Immature natural killer cell (primary cell): ENCODE measurements around the gene HAGH. TPM values are rescaled to one million over a fixed set of nuclear protein-coding genes. Genes with fewer than 3 reads are reported as not detected.
A peak's percentile ranks its signal among the peaks of the same experiment; 100 is the strongest.

Source experiments
- DNase-seq, 3 donors: peaks; one replicate each; pipeline ENCODE4 v3.0.0; 2022; ENCODE audit warnings: mixed read lengths in 1 of 3
- H3K27ac Mint-ChIP-seq, 6 donors: one replicate each; pipeline ENCODE4 v1.8.0; 2020; ENCODE audit warnings: mixed read lengths in 6 of 6, mild to moderate bottlenecking in 5 of 6, inconsistent platforms in 4 of 6, moderate library complexity in 3 of 6
- H3K27me3 Mint-ChIP-seq, 3 donors: one replicate each; pipeline ENCODE4 v1.8.0; 2020 to 2021; ENCODE audit warnings: low read depth in 3 of 3, mild to moderate bottlenecking in 3 of 3, mixed read lengths in 3 of 3, moderate library complexity in 3 of 3, inconsistent platforms in 1 of 3
- H3K36me3 Mint-ChIP-seq, 3 donors: one replicate each; pipeline ENCODE4 v1.8.0; 2020; ENCODE audit warnings: mixed read lengths in 3 of 3, inconsistent platforms in 2 of 3, mild to moderate bottlenecking in 2 of 3
- H3K4me1 Mint-ChIP-seq, 2 donors: one replicate each; pipeline ENCODE4 v1.8.0; 2020; ENCODE audit warnings: inconsistent platforms in 2 of 2, mild to moderate bottlenecking in 2 of 2, mixed read lengths in 2 of 2, moderate library complexity in 1 of 2
- H3K4me3 Mint-ChIP-seq, 5 donors: one replicate each; pipeline ENCODE4 v1.8.0; 2020; ENCODE audit warnings: mild to moderate bottlenecking in 5 of 5, mixed read lengths in 5 of 5, inconsistent platforms in 3 of 5, moderate library complexity in 3 of 5
- H3K9me3 Mint-ChIP-seq, 6 donors: one replicate each; pipeline ENCODE4 v1.8.0; 2020; ENCODE audit warnings: mild to moderate bottlenecking in 6 of 6, mixed read lengths in 6 of 6, inconsistent platforms in 4 of 6, moderate library complexity in 3 of 6
- polyA plus RNA-seq, 3 donors: library from polyadenylated mRNA; unstranded; fragments of 300-500 nt; fragmentation: Illumina TruSeq; gene quantifications; one replicate each; pipeline ENCODE4 v1.2.3, GENCODE V29; 2021

HAGH gene
- polyA plus RNA-seq, 3 donors from 2014 or later: 53.0 to 54.7 (median 54.3) TPM

DNA sequence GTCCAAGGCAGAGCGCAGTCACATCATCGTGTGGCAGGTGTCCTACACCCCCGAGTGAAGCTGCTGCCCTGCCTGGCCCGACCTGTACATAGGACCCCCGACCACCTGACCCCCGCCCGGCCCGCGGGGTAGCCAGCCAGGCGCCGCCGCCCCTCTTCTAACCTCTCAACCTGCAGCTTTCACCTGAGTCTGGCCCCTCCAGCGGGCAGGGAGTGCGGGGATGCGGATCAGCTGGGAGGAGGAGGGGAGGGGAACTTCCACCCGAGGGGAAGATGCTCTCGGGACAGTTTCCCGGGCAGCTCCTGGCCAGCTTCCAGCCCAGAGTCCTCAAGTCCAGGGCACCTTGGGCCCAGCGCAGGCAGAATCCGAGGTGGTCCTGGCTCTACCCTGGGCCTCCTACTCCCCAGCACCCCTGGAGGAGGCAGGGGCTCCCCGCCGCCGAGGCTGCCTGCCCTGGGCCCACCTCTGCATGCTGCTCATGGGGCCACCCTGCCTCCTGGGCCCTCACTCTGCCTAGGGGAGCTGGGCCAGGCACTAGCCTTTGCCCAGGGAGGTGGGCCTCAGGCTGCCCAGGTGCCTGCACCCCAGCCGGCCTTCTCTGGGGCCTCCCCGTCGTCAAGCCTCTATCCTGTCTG, 57.7 kb downstream of the HAGH start:
- no peak for DNase-seq
- Mint-ChIP-seq H3K9me3 (no peaks in the 10 kb centered on the region), H3K36me3 (no peaks in the 10 kb centered on the region), H3K4me3 (no peak overlapping the region), H3K4me1 (peaks cover 14 to 20% of the 10 kb centered on the region in 2 donors), H3K27ac (no peak overlapping the region), H3K27me3 (peaks cover 4 to 10% (median 7%) of the 10 kb centered on the region in 3 donors)

DNA sequence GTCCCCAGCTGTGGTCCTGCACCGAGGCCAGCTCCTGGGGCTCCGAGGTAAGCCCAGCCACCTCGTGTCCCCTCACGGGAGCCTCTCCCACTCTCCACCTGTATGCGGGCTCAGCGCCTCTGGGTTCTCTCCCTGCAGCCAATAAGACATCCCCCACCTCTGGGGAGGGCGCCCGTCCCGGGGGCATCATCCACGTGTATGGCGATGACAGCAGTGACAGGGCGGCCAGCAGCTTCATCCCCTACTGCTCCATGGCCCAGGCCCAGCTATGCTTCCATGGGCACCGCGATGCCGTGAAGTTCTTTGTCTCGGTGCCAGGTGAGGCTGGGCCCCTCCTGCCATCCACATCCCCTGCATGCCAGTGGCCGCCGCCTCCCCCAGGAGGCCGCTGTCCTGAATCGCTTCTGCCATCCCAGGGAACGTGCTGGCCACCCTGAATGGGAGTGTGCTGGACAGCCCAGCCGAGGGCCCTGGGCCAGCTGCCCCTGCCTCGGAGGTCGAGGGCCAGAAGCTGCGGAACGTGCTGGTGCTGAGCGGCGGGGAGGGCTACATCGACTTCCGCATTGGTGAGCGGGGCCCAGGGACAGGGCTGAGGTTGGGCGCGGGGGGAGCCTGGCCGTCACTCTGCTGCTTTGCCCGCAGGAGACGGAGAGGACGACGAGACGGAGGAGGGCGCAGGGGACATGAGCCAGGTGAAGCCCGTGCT, 58.4 kb downstream of the HAGH start:
- Mint-ChIP-seq H3K4me3 (no peak overlapping the region), H3K27me3 (peaks cover 4 to 10% (median 6%) of the 10 kb centered on the region in 3 donors), H3K9me3 (no peaks in the 10 kb centered on the region), H3K27ac (no peak overlapping the region), H3K36me3 (no peaks in the 10 kb centered on the region), H3K4me1 (peaks cover 14 to 17% of the 10 kb centered on the region in 2 donors)
- no peak for DNase-seq

DNA sequence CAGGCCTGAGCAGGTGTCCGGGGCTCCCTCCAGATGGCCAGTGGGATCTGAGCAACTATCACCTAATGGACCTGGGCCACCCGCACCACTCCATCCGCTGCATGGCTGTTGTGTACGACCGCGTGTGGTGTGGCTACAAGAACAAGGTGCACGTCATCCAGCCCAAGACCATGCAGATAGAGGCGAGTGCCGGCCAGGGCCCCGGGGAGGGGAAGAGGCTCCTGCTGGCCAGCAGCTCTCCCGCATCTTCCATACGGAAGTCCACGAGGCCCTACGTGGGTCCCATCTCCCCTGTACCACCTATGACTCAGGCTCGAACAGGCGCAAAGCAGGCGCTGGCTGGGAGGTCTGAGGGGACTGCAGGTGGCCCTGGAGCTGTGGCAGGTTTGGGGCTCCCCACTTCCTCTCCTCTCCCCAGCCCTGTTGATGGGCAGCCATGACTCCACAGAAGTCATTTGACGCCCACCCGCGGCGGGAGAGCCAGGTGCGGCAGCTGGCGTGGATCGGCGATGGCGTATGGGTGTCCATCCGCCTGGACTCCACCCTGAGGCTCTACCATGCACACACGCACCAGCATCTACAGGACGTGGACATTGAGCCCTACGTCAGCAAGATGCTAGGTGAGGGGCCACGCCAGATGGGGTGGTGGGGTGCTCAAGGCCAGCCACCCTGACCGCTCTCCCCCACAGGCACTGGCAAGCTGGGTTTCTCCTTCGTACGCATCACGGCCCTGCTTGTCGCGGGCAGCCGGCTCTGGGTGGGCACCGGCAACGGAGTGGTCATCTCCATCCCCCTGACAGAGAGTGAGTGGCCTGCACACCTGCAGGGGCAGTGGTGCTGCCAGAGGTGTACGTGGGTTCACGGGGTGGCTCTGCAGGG, 59.3 kb downstream of the HAGH start:
- Mint-ChIP-seq H3K9me3 (no peaks in the 10 kb centered on the region), H3K4me3 (no peak overlapping the region), H3K27me3 (peaks cover 3 to 9% (median 5%) of the 10 kb centered on the region in 3 donors), H3K4me1 (peaks cover 14 to 16% of the 10 kb centered on the region in 2 donors), H3K27ac (no peak overlapping the region), H3K36me3 (no peaks in the 10 kb centered on the region)
- no peak for DNase-seq

DNA sequence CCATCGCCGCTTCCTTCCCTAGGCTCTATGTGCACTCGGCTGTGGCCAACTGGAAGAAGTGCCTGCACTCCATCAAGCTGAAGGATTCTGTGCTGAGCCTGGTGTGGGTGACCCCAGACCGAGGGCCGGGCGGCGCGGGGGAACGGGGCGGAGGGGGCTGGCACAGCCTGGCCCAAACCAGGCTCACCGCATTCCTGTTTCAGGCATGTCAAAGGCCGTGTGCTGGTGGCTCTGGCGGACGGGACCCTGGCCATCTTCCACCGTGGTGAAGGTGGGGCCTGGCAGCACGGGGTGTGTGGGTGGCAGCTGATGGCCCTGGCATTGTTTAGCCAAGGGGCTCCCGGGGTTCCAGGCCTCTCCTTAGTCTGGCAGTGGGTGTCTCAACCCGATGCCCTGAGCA, 59.9 kb downstream of the HAGH start:
- H3K4me1 Mint-ChIP-seq: peaks cover 7 to 9% of the 10 kb centered on the region in 2 donors

DNA sequence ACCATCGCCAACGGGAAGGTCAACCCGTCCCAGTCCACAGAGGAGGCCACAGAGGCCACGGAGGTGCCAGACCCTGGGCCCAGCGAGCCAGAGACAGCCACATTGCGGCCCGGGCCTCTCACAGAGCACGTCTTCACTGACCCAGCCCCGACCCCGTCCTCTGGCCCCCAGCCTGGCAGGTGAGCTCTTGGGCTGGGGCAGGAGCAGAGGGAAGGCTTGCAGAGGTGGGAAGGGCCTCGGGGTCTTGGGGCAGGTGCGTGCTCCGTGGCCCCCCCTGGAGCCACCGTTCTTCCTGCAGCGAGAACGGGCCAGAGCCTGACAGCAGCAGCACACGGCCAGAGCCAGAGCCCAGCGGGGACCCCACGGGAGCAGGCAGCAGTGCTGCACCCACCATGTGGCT, 60.4 kb downstream of the HAGH start:
- Mint-ChIP-seq H3K4me1 (peaks cover 6 to 8% of the 10 kb centered on the region in 2 donors), H3K27ac (no peak overlapping the region), H3K9me3 (no peaks in the 10 kb centered on the region), H3K4me3 (no peak overlapping the region), H3K27me3 (peaks cover 0 to 5% (median 2%) of the 10 kb centered on the region in 3 donors), H3K36me3 (peaks cover 0 to 4% (median 0%) of the 10 kb centered on the region in 3 donors)
- DNase-seq: no peak

More for the DNA sequence above, 59.9 kb downstream of the HAGH start:
- H3K4me3 Mint-ChIP-seq: no peak overlapping the region
- H3K36me3 Mint-ChIP-seq: no peaks in the 10 kb centered on the region
- H3K27me3 Mint-ChIP-seq: peaks cover under 1 to 5% (median 3%) of the 10 kb centered on the region in 3 donors
- DNase-seq: no peak
- no peak overlapping the region for H3K27ac Mint-ChIP-seq
- H3K9me3 Mint-ChIP-seq: no peaks in the 10 kb centered on the region

DNA sequence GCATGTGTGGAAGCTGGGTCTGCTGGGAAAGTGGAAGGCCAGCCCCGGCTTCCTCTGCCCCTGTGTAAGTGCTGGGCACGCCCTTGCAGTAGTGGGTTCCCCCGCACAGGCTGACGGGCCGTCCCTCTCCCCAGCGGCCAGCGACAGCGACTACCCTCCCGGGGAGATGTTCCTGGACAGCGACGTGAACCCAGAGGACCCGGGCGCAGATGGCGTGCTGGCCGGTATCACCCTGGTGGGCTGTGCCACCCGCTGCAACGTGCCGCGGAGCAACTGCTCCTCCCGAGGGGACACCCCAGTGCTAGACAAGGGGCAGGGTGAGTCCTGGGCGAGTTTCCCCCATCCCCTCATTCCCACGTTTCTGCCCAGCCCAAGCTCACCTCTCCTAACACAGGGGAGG, 60.8 kb downstream of the HAGH start:
- Mint-ChIP-seq H3K4me3 (no peak overlapping the region), H3K4me1 (peaks cover 6 to 8% of the 10 kb centered on the region in 2 donors), H3K9me3 (no peaks in the 10 kb centered on the region), H3K27me3 (peaks cover 0 to 5% (median 2%) of the 10 kb centered on the region in 3 donors), H3K27ac (no peak overlapping the region), H3K36me3 (peaks cover 0 to 6% (median 0%) of the 10 kb centered on the region in 3 donors)
- DNase-seq: no peak

DNA sequence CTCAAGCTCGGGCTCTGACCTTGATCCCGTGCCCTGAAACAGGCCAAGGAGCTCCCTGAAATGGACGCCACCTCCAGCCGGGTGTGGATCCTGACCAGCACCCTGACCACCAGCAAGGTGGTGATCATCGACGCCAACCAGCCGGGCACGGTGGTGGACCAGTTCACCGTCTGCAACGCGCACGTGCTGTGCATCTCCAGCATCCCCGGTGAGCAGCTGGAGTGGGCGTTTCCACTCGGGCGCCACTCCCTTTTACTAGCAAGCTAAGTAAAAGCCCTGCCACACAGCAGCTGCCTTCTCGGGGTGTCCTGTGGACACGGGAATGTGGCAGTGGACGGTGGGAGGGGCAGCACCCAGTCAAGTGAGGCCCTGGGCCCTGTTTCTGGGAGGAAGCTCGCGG, 61.7 kb downstream of the HAGH start:
- Mint-ChIP-seq H3K27me3 (peaks cover 0 to 4% (median 0%) of the 10 kb centered on the region in 3 donors), H3K9me3 (no peaks in the 10 kb centered on the region), H3K4me3 (no peak overlapping the region)

DNA sequence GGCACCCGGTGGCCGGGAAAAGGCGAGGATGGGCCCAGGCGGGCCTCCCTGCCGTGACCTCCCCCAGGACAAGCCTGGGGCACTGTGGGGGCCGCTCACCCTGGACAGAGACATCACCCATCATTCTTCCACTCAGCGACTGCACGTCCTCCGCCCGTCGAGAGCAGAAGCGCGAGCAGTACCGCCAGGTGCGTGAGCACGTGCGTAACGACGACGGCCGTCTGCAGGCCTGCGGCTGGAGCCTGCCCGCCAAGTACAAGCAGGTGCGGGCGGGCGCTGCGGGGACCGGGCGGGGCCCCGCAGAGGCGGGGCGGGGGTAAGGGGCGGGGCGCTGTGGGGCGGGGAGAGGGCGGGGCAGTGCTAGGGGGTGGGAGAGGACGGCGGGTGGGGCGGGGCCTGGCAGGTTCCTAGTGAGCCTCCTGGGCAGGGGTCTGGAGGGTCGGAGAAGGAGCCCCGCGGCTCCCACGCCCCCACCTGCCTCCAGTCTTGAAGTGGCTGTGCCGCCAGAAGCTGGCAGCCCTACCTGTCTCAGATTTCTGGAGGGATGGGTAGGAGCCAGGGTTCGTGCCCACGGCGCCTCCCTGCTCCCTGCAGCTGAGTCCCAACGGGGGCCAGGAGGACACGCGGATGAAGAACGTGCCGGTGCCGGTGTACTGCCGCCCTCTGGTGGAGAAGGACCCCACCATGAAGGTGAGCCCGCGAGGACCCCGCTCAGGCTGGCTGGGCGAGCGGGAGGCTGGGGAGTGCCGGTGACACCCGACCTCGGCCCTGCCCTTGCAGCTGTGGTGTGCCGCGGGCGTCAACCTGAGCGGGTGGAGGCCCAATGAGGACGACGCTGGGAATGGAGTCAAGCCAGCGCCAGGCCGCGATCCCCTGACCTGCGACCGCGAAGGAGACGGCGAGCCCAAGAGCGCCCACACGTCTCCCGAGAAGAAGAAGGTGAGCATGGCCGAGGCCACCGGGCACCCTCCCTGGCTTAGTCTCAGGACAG, 62.8 kb downstream of the HAGH start:
- no peaks in the 10 kb centered on the region for H3K9me3 Mint-ChIP-seq

More for the DNA sequence above, 61.7 kb downstream of the HAGH start:
- Mint-ChIP-seq H3K36me3 (peaks cover 0 to 6% (median 0%) of the 10 kb centered on the region in 3 donors), H3K27ac (peak overlapping the region in 1 of 6 donors; percentile 29), H3K4me1 (peaks cover 0 to 2% of the 10 kb centered on the region in 2 donors)
- no peak for DNase-seq

DNA sequence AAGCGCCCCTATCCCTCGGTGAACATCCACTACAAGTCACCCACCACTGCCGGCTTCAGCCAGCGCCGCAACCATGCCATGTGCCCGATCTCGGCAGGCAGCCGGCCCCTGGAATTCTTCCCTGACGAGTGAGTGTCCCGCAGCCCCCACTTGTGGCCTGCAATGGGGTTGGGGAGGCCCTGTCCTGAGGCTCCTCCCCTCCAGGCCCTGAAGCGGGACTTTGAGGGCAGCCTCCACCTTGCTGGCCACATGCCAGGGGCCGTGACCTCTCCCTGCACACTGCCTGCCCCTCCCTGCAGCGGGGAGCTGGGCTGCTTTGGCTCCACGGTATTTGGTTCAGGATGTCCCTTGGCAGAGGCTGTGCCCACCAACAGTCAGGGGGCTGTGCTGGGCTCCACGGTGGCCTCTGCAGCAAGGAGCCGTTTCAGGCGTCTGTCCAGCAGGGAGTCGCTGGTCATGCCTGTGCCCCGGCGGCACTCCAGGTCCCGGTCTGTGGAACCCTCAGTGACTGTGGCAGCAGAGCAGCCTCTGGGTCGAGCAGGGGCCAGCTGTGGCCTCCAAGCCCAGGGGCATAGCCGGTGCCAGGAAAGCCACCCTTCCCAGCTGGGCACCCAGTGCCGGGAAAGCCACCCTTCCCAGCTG, 63.6 kb downstream of the HAGH start:
- H3K27me3 Mint-ChIP-seq: peaks cover 0 to 2% (median 1%) of the 10 kb centered on the region in 3 donors
- H3K9me3 Mint-ChIP-seq: no peaks in the 10 kb centered on the region
- H3K36me3 Mint-ChIP-seq: peaks cover 0 to 6% (median 0%) of the 10 kb centered on the region in 3 donors
- no peak for DNase-seq
- no peak overlapping the region for H3K27ac Mint-ChIP-seq
- no peak overlapping the region for H3K4me3 Mint-ChIP-seq
- H3K4me1 Mint-ChIP-seq: peaks cover 0 to 2% of the 10 kb centered on the region in 2 donors

More for the DNA sequence above, 62.8 kb downstream of the HAGH start:
- Mint-ChIP-seq H3K4me1 (peaks cover 0 to 2% of the 10 kb centered on the region in 2 donors), H3K27ac (no peak overlapping the region), H3K27me3 (peaks cover 0 to 2% (median 1%) of the 10 kb centered on the region in 3 donors), H3K4me3 (no peak overlapping the region), H3K36me3 (peaks cover 0 to 6% (median 0%) of the 10 kb centered on the region in 3 donors)
- DNase-seq: no peak

DNA sequence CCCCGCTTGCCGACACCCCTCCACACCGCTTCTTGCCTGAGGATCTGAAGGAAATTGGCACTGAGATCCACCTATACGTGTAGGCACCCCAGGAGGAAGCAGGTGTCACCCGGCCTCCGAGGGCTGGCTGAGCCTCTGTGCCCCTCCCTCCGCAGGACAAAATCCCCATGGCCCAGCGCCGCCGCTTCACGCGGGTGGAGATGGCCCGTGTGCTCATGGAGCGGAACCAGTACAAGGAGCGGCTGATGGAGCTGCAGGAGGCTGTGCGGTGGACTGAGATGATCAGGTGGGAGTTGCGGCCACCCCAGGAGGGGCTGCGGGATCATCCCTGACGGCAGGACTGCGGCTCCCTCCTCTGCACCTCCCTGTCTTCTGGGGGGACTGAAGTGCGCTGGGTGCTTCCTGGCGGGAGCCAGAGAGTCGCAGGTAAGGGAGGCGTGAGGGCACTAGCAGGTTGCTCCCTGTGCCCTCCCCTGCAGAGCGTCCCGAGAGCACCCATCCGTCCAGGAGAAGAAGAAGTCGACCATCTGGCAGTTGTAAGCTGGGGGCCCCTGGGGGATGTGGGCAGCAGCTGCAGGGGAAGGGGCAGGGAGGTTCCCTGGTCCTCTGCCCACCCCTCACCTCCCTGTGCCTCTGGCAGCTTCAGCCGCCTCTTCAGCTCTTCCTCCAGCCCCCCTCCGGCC, 64.3 kb downstream of the HAGH start:
- no peak for DNase-seq
- H3K9me3 Mint-ChIP-seq: no peaks in the 10 kb centered on the region
- peaks cover 0 to 6% (median 0%) of the 10 kb centered on the region in 3 donors for H3K36me3 Mint-ChIP-seq
- H3K27ac Mint-ChIP-seq: no peak overlapping the region
- peaks cover 0 to 6% of the 10 kb centered on the region in 2 donors for H3K4me1 Mint-ChIP-seq
- H3K27me3 Mint-ChIP-seq: peaks cover 0 to 2% (median 1%) of the 10 kb centered on the region in 3 donors
- H3K4me3 Mint-ChIP-seq: no peak overlapping the region

DNA sequence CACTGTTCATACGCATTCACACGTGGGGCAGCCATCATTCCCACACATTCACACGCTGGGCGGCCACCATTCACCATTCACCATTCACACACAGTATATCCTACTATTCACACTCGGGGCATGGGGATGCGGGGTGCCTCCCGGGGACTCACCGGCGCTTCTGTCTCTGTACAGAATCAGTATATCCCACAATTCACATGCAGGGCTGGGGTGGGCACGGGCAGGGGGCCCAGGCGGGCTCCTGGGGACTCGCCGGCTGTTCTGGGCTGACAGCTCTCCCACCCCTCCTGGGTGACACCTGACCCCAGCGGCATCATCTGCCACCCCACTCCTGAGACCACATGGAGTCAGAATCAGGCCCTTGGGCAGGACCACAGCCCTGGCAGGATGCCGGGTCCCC, 64.9 kb downstream of the HAGH start:
- Mint-ChIP-seq H3K4me3 (no peak overlapping the region), H3K27me3 (peaks cover 0 to 2% (median 1%) of the 10 kb centered on the region in 3 donors), H3K27ac (no peak overlapping the region), H3K4me1 (peaks cover 3 to 9% of the 10 kb centered on the region in 2 donors), H3K36me3 (peaks cover 0 to 6% (median 0%) of the 10 kb centered on the region in 3 donors), H3K9me3 (no peaks in the 10 kb centered on the region)
- DNase-seq: no peak

DNA sequence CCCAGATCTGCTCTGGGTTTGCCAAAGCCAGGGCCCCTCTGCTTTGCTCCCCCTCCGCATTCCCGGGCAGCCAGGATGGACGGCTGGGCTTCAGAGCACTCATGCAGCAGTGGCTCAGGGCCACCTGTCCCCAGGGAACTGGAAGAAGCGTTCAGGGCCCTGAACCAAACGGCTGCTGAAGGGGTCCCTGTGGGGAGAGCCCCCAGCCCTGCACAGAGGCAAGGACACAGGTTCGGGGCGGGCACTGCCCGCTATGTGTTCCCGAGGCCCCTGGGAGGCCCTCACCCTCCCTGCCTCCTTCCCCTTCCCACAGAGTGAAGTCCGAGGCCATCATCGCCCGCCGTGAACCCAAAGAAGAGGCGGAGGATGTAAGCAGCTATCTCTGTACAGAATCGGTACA, 65.7 kb downstream of the HAGH start:
- Mint-ChIP-seq H3K27ac (no peak overlapping the region), H3K4me1 (peaks cover 6 to 11% of the 10 kb centered on the region in 2 donors), H3K4me3 (no peak overlapping the region)

More for the DNA sequence above, 65.7 kb downstream of the HAGH start:
- Mint-ChIP-seq H3K36me3 (peaks cover 0 to 6% (median 0%) of the 10 kb centered on the region in 3 donors), H3K27me3 (peaks cover 0 to 2% (median 1%) of the 10 kb centered on the region in 3 donors), H3K9me3 (no peaks in the 10 kb centered on the region)
- no peak for DNase-seq
